ENCODE results near the gene UBE2J2.
"Not testable (repeated sequence)": the region's sequence is repeated elsewhere in the genome, so short reads cannot be mapped to it uniquely, and the experiment has no call there.

Gene UBE2J2

GRCh38 chr1:1273512-1274298, at the start of gene UBE2J2:
Gene UBE2J2, minus strand, starts transcription at chr1:1273854. Its CDS starts 5,862 bp downstream, at chr1:1267992.
- peak; percentile 88 for DNase-seq

GRCh38 chr1:1322952-1323351, 49.3 kb upstream of the UBE2J2 start:
- DNase-seq = no peak

GRCh38 chr1:1322418-1322817, 48.8 kb upstream of the UBE2J2 start:
- DNase-seq = no peak

- no peak for DNase-seq
These were observed 47.8 kb upstream of the UBE2J2 start for GRCh38 chr1:1321477-1321876.

GRCh38 chr1:1320666-1321448, 47.2 kb upstream of the UBE2J2 start:
- DNase-seq = no peak

- no peak for DNase-seq
These were observed 45.9 kb upstream of the UBE2J2 start for GRCh38 chr1:1319646-1319941.

- DNase-seq = no peak
These were observed 45.4 kb upstream of the UBE2J2 start for GRCh38 chr1:1318777-1319645.

GRCh38 chr1:1318131-1318652, 44.5 kb upstream of the UBE2J2 start:
- DNase-seq = peak; percentile 92

- no peak for DNase-seq
These were observed 43.8 kb upstream of the UBE2J2 start for GRCh38 chr1:1317420-1317819.

GRCh38 chr1:1316199-1316598, 42.5 kb upstream of the UBE2J2 start:
- DNase-seq = not testable (repeated sequence)

- no peak for DNase-seq
These were observed 41.8 kb upstream of the UBE2J2 start for GRCh38 chr1:1315435-1315954.

GRCh38 chr1:1314678-1315335, 41.2 kb upstream of the UBE2J2 start:
- no peak for DNase-seq

GRCh38 chr1:1314237-1314586, 40.6 kb upstream of the UBE2J2 start:
- DNase-seq = no peak

GRCh38 chr1:1313500-1314236, 40.0 kb upstream of the UBE2J2 start:
- no peak for DNase-seq

GRCh38 chr1:1312450-1313314, 39.0 kb upstream of the UBE2J2 start:
- no peak for DNase-seq

GRCh38 chr1:1311107-1312104, 37.8 kb upstream of the UBE2J2 start:
- no peak for DNase-seq

GRCh38 chr1:1310476-1311053, 36.9 kb upstream of the UBE2J2 start:
- no peak for DNase-seq

GRCh38 chr1:1310109-1310385, 36.4 kb upstream of the UBE2J2 start:
- DNase-seq = no peak

Data from fibroblast of upper back skin (primary cell).